Hepatic stellate cell (primary cell): ENCODE measurements around the gene PPP4R1.

Source experiments
- DNase-seq: peaks from one replicate; pipeline ENCODE4 v3.0.0; 2011; ENCODE audit warnings: low spot score

Gene PPP4R1

DNA sequence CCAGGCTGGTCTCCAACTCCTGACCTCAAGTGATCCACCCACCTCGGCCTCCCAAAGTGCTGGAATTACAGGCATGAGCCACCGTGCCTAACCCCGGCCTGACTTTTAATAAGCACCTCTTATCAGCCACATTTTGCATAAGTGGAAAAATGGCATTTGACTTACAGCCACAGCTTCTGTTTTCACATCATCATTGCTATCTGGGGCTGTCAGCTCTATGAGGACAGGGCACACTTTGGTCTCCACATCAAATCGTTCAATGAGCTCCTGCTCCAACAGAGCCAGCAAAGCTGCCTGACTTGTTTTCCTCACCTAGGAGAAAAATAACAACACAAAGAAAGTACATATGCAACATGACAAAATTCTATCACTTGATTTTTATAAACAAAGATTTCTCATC is 26.4 kb downstream of the PPP4R1 start:
- no peak for DNase-seq

DNA sequence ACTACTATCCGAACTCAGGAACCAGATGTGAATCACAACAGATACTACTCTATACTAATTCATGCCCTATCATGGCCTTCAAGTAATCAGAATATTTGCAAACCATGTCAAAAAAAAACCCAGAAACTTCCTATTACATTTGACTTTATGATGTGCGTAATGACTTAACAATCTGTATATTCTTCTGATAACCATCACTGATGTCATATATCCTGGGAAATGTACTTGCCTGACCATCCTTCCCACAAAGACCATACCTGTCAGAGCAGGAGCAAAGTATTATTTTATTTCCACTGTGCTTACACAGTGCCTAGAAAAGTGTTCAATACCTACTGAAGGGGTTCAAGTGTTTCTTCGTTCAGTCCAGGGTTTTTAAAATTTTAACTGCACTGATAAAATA is 27.5 kb downstream of the PPP4R1 start:
- no peak for DNase-seq

DNA sequence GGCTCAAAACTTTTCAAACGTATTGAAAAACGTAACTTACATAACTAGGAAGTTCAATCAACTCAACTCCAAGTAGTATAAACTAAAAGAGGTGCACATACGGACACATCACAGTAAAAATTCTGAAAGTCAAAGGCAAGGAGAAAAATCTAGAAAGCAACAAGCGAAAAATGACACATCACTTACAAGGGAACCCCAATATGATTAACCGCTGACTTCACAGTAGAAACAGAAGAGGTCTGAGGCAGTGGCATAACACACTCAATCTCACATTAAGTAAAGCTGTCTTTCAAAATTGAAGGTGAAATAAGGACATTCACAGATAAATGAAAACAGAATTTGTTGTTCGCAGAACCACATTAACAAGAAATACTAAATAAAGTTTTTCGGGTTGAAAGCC is 32.7 kb downstream of the PPP4R1 start:
- no peak for DNase-seq

DNA sequence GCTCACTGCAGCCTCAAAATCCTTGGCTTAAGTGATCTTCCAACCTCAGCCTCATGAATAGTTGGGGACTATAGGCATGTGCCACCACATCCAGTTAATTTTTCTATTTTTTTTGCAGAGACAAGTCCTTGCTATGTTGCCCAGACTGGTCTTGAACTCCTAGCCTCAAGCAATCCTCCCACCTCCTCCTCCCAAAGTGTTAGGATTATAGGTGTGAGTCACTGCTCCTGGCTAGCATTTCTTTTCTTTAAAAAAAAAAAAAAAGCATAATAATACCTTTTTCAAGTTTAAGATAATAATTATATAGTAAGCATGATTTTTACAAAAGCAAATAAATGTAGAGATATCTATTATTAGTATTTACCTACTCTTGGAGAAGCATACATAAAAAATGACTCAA is 36.1 kb downstream of the PPP4R1 start:
- no peak for DNase-seq

DNA sequence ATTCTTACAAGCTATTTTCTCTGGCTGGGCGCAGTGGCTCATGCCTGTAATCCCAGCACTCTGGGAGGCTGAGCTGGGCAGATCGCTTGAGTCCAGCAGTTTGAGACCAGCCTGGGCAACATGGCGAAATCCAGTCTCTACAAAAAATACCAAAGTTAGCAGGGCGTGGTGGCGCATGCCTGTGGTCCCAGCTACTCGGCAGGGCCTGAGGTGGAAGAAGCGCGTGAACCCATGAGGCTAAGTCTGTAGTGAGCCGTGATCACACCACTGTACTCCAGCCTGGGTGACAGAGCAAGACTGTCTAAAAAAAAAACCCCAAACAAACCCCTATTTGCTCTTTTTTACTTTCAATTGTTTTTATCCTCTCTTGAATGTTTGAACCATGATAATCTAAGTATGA is 37.0 kb downstream of the PPP4R1 start:
- no peak for DNase-seq

DNA sequence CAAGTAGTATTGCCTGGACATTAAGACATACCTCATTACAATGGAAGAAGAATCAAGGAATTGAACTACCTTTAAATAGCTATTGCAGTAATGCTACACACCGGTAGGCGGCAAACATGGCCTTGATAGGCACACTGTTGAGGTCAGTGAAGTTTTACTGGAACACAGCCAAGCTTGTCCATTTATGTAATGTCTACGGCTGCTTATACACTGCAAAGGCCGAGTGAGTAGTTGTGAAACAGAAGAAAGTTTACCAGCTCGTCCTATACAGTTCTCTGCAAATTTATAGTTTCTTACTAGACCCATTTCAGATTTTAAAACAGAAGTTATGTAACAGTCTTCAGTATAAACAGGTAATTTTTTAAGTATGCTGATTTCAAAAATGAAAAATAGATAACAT is 38.8 kb downstream of the PPP4R1 start:
- peak; percentile 62 for DNase-seq

DNA sequence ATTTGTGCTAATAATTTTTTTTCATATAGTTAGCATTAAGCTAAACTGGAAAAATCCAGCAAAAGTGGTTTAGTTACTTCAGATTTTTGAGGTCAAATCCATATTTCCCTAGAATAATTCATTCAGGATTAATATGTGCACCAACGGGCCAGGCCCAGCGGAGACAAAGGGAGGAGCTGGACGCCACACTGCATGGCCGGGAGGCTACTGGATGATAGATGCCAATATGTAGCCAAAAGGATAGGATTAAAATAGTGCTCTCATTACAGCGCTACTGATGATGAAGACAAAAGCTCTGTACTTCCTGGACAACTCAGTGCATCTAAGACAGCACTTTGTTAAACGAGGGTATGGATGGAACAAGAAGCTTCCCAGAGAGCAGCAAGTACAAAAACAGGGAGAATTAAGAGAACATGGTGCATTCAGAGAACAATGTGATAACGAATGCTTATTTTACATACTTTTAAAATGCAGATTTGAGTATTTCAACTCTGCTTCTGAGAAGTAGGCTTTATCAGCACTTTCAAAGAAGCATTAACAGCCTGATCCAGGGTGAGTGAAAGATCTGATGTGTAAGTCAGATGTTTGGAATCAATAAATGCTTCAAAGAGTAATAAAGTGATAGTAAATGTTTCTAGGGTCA is 39.8 kb downstream of the PPP4R1 start:
- no peak for DNase-seq

DNA sequence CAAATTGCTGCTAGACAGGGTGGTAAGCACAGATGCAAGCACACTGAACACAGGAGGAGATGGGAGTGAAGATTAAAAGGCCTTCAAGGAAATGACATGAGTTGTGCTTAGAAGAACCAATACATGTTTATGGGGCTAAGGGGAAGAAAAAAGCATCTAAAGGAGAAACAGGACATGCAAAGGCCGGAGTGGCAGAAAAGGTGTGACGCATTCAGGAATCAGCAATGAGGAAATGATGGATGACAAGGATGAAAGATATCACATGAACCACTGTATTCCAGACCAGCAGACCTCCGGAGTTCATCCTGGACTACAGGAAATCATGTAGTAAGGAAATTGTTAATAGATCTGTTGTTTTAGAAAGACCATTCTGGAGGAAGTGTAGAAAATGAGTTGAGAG is 42.8 kb downstream of the PPP4R1 start:
- DNase-seq, result no peak

DNA sequence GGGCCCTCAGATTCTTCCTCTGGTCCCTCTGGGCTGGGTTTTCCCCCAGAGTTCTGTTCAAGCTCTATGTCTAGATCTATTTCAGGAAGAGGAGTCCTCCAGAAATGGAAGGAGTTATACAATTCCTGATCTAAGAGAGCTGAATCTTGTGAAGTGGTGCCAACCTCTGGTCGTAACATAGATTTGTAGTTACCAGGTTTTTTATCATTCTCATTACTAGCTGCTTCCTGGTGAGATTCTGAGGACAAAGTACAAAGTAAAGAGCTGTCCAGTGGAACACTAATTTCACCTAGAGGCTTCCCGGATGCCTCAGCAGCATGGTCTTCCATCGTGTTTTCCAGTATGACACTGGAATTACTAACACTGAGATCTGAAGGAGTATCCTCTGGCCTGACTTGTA is 44.1 kb downstream of the PPP4R1 start:
- DNase-seq, result no peak

DNA sequence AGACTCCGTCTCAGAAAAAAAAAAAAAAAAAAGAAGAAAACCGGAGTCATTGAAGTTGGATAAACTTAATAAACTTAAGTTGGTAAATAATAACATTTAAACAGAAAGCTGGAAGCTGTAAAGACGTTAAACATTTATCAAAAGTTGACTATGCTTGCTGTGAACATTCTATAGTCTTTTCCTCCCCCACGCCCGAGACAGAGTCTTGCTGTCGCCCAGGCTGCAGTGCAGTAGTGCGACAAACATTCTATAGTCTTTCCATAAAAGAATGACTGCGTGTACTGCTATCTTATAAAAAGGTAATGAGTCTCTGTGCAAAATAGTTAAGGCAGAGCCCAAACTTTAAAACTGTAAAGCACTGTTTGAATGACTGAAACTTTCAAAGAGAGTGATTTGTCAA is 45.2 kb downstream of the PPP4R1 start:
- no peak for DNase-seq

DNA sequence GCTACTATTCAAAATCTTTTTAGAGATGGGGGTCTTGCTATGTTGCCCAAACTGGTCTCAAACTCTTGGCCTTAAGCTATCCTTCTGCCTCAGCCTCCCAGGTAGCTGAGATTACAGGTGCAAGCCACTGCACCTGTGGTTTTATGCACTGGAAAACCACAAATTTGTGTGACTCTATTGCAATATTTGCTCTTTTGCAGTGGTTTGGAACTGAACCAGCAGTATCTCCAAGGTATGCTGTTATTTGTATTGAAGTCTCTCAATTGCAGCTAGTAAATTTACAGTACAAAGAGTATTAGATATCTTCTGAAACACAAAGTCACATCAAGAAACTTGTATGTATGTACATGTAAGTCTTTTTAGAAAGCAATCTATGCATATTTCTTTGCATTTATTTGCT is 46.2 kb downstream of the PPP4R1 start:
- no peak for DNase-seq

DNA sequence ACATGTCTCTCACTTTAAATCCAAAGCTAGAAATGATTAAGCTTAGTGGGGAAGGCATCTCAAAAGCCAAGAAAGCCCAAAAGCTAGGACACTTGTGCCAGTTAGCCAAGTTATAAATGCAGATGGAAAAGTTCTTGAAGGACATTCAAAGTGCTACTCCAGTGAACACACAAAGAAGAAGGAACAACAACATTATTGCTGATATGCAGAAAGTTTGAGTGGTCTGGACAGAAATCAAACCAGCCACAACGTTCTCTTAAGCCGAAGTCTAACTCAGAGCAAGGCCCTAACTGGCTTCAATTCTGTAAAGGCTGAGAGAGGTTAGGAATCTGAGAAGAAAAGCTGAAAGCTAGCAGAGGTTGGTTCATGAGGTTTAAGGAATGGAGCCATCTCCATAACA is 49.0 kb downstream of the PPP4R1 start:
- no peak for DNase-seq

DNA sequence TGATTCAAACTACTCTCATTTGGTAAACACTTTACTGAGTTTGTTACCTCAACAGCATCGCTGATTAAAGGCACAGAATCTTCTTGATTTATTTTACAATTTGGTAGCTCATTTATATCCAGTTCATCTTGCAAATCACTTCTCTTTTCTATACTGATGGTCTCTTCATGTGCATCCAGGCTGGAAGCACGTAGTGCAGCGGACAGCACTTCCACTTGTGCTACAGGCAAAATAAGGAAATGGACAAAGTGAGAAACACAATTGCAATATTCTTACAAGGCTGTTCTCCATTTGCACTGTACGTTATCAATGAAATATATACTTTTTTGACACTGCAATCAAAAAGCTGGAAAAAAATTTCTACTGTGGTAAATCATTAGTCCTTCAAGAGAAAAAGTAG is 51.0 kb downstream of the PPP4R1 start:
- no peak for DNase-seq

DNA sequence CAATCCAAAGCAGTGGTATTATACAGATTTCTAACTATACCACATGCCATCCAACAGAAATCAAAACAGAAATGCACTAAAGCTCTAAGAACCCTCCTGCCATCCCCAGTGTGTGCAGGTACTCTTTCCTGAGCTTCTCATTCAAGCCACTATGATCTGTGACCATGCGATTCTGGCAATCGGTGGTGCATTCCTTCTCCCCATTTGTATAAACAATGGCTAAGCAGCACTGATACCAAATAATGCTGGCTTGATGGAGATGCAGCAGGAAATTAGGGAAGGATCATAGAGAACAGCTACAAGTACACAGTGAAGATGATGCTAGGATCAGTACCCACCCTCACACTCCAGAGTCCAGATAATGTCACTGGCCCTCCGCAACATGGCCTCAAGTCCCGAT is 51.8 kb downstream of the PPP4R1 start:
- no peak for DNase-seq

DNA sequence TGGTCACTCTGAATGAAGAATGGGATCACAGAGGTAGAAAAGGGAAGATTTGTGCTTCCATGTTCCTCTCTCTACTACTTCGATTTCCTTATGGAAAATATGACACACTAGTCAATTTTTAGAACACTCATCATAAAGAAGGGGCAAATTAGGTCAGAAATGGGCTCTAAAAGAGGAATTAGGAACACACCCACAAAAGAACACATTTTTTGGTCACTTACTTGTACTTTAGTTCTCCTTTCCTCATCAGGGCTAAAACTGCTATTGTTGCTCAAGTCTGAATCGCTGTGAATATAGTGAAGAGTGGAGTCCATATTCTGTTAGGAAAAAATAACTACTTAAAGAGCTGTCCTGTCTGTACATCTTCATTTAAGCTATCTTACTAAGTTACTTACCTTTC is 52.6 kb downstream of the PPP4R1 start:
- DNase-seq, result no peak

DNA sequence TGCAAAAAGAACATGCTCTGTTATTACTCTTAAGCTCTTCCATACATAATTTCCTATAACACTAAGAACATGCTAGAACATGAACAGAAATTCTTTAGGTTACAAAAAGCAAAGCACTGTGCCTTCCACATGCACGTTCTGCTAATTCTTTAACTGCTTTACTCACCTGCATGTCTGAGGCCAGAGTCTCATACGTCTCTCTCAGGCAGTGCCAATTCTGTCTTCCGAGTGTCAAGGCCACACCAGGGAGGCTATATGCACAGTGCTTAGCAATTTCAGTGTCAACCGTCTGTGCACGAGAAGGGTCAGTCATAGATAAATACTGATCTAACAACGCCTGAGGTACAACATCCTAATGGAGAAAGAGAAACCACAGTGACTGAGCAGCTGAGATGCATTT is 55.1 kb downstream of the PPP4R1 start:
- DNase-seq, result no peak

DNA sequence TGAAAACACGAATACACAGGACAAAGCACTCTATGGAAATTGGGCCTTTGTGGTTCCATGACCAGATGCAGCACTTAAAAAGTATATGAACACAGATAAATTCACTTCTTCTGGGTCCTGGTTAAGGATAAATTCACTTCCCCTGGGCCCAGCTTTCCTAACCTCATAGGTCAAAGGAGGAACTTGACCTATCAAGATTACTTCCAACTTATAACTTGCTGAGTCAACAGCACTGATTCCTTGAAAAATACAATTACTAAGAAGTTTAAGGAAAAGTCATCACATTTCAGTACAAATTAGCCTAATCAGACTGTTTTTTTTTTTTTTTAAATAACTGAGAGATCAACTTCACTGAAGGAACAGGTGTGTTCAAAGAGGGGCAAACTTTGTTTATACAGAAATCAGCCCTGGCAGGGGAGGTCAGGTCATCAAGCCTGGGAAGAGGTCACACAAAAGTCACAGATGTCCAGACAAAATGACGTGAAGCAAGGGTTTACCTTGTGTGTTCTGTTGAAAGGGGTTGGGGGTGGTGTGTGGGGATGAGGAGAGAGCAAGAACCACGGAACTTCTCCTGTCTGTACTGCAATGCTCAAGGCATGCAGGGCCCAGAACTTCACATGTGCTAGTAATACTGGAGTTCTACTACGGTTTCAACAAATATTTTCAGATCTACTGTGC is 55.8 kb downstream of the PPP4R1 start:
- no peak for DNase-seq

DNA sequence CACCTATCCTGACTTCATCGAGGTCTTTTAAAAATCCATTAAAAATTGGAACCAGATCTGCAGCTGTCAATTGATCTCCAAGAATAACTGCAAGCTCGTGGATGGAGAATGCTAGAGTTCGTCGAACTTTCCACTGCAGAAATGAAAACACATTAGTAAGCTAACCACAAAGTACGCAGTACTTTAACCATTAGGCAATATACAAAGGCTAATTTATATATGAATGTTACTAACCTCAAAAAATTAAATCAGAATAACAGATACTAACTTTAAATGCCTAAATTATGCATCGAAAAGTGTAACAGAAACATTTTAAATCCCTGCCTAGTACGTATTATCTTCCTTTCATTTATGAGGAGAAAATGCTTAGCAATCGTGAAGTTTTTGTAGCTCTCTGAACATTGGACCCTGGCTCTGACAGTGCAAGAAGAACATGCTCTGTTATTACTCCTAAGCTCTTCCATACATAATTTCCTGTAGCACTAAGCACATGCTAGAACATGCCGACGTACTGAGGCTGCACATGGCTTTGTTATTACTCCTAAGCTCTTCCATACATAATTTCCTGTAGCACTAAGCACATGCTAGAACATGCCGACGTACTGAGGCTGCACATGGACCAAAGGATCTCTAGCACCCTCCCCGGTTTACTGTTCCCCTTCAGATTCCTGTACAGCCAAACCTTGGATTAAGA is 57.0 kb downstream of the PPP4R1 start:
- no peak for DNase-seq

DNA sequence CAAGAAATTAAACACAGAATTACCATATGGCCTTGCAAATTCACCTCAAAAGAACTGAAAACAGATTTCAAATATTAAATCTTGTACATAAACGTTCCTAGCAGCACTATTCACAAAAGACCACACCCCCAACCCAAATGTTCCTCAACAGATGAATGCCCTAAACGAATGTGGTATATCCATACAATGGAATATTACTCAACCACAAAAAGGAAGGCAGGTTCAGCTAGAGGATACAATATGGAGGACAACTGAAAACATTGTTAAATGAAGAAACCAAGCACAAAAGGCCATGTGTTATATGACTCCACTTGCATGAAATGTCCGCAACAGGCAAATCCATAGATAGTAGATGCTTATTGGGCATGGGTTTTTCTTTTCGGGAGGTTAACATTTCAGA is 61.7 kb downstream of the PPP4R1 start:
- DNase-seq, result no peak

DNA sequence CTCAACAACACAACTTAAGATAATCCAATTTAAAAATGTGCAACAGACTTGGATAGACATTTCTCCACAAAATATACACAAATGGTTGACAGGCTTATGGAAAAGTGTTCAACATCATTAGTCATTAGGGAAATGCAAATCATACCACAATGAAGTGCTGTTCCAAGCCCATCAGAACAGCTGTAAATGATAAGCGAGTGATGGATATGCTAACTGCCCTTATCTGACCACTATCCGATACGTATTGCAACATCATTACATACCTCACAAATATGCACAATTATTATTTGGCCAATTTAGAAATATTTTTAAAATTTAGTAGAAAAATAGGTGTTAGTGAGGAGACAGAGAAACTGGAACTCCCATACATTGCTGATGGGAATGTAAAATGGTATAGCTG is 62.2 kb downstream of the PPP4R1 start:
- no peak for DNase-seq

DNA sequence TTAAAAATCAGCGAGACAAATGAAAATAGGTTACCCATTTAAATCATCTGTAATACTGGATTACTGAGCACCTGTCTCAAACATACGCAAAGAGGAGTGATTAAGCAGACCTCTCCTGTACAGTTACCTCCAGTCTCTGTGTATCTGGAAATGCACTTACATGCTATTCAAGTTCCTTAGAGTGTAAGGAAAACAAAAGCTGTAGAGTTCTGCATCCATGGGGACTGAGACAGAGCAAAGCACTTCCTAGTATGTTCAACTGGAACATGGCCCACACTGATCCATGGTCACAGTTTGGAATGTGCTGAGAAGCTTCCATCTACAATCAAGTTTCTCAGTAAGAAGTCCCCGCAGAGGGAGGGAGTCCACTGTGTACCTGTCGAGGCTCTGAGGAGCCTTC is 63.9 kb downstream of the PPP4R1 start:
- DNase-seq, result no peak

DNA sequence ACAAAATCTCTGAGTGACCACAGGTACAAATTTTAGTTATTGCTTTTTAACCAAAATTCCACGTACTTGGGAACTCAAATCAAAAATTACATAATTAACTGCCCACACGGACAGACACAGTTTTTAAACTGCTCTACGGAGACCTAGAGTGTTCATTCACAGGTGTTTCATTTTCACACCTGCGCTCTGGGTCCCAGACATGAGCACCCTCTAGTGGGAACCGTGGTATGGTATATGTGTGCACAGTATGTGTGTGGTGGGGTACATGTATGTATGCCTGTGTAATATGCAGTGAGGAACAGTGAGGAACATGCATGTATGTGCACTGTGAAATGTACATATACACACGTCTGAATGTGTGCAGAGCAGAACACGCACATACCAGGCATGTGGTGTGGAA is 65.0 kb downstream of the PPP4R1 start:
- DNase-seq, result no peak

DNA sequence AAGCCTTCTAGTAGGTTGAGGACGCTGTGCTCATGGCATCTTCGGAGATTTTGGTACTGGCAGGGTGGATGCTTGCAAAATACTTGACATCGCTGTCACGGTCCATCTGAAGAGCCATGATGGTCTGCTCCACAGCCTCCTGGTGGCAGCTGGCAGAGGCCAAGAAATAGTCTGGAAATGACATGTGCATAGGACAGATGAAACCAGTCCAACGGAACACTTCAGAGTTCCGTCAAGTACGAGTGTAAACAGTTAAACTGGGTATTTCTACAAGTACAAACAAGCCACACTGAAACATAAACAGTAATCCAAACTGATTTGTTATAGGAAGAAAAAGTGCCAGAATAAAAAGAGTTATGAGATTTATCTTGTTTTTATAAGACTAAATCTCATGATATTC is 66.6 kb downstream of the PPP4R1 start:
- no peak for DNase-seq

DNA sequence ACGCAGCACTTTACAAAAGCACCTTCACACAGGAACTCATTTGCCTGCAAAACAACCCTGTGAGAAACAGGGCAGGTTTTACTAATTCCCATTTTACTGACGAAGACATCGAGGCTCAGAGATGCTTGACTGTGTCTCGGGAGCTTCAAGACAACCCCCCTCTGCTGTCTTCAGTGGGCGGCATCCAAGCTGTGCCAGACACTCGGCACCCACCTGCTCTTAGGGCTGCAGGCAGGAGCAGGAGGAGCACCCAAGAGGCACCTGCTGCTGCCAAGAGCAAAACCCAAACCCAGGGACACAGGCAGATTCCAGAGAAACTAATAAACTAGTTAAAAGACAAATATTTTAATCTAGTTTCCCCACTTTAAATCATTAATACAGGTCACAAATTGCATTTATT is 67.9 kb downstream of the PPP4R1 start:
- no peak for DNase-seq
